Endothelial cell of umbilical vein (primary cell): ENCODE measurements around the gene RASGRF2. TPM values are rescaled to one million over a fixed set of nuclear protein-coding genes. Genes with fewer than 3 reads are reported as not detected.

Experiments used
- BruUV-seq: library from RNA; stranded (reverse); fragments of 400-500 nt; replicated peaks from 2 replicates; lab custom pipeline; 2021; lab: Mats Ljungman, UMichigan
- CTCF ChIA-PET: fragments of 300-600, 350-600 bp; sonication (Branson Sonifier 250); formaldehyde crosslinking; loops from one replicate; lab custom pipeline; 2021; ENCODE audit warnings: antibody characterized with exemption, inconsistent platforms; lab: Charles Lee
- POLR2A ChIA-PET: fragments of 300-600, 350-600 bp; sonication (Branson Sonifier 250); formaldehyde crosslinking; loops from one replicate; lab custom pipeline; 2021; ENCODE audit warnings: antibody characterized with exemption, inconsistent platforms; lab: Charles Lee
- DNase-seq: peaks from one replicate; pipeline ENCODE4 v3.0.0-alpha.2; 2011; ENCODE audit warnings: low read depth, low spot score
- FAIRE-seq: peaks from 2 replicates; lab custom pipeline; 2011; peaks lifted over from hg19 to GRCh38; lab: Jason Lieb, UNC
- H2AFZ ChIP-seq: 2 replicates; pipeline ENCODE4 v1.6.0; 2012; ENCODE audit warnings: low read depth, low read length, control low read depth, inconsistent platforms
- H3K27ac ChIP-seq: 2 replicates; pipeline ENCODE4 v1.5.1; 2011; ENCODE audit warnings: low read depth, mild to moderate bottlenecking, control low read depth, low read length, moderate library complexity; ENCODE audit not compliant: insufficient read depth
- H3K27me3 ChIP-seq, 2 experiments: 2 replicates each; pipeline versions ENCODE4 v1.6.0 to v1.6.1; 2011; ENCODE audit warnings: low read length in 2 of 2, mixed read lengths in 1 of 2; ENCODE audit not compliant: control insufficient read depth in 2 of 2, insufficient read depth in 2 of 2
- H3K36me3 ChIP-seq, 2 experiments: 2 replicates in 1 of 2; 3 replicates in 1 of 2; pipeline ENCODE4 v1.5.1; 2011; ENCODE audit warnings: low read length in 2 of 2, mild to moderate bottlenecking in 1 of 2, moderate library complexity in 1 of 2; ENCODE audit not compliant: control insufficient read depth in 2 of 2, insufficient read depth in 2 of 2; ENCODE audit errors: extremely low read depth in 1 of 2
- H3K4me1 ChIP-seq: 3 replicates; pipeline ENCODE4 v1.5.1; 2011; ENCODE audit warnings: mild to moderate bottlenecking, low read length; ENCODE audit not compliant: control insufficient read depth, insufficient read depth; ENCODE audit errors: extremely low read depth
- H3K4me2 ChIP-seq: 2 replicates; pipeline ENCODE4 v1.6.1; 2011; ENCODE audit warnings: low read length, control low read depth, mixed read lengths; ENCODE audit not compliant: insufficient read depth
- H3K4me3 ChIP-seq, 3 experiments: fragments of 200-600 bp in 1 of 3; sonication (generic), shearing (Covaris generic) in 1 of 3; replicated peaks in 1 of 3; 2 replicates each; pipeline ENCODE4 v1.5.1; 2011 to 2016; ENCODE audit warnings: control low read depth in 3 of 3, low read length in 3 of 3, mild to moderate bottlenecking in 2 of 3, inconsistent platforms in 1 of 3, low read depth in 1 of 3, moderate library complexity in 1 of 3; ENCODE audit not compliant: insufficient read depth in 1 of 3
- H3K79me2 ChIP-seq: 2 replicates; pipeline ENCODE4 v1.6.0; 2012; ENCODE audit warnings: low read length, inconsistent platforms; ENCODE audit not compliant: control insufficient read depth, insufficient read depth
- H3K9ac ChIP-seq: replicated peaks from 2 replicates; pipeline ENCODE3; 2011; ENCODE audit warnings: low read length, control low read depth; ENCODE audit not compliant: insufficient read depth; ENCODE audit errors: extremely low read depth
- H3K9me1 ChIP-seq: replicated peaks from 3 replicates; pipeline ENCODE4 v1.6.0; 2011; ENCODE audit warnings: mild to moderate bottlenecking, low read length; ENCODE audit not compliant: control insufficient read depth, insufficient read depth; ENCODE audit errors: extremely low read depth
- H3K9me3 ChIP-seq: replicated peaks from 2 replicates; pipeline ENCODE4 v1.5.1; 2012; ENCODE audit warnings: low read length, inconsistent platforms; ENCODE audit not compliant: control insufficient read depth, insufficient read depth
- H4K20me1 ChIP-seq: replicated peaks from 2 replicates; pipeline ENCODE3; 2011; ENCODE audit warnings: mild to moderate bottlenecking, low read length; ENCODE audit not compliant: control insufficient read depth, insufficient read depth; ENCODE audit errors: extremely low read depth
- EZH2 ChIP-seq: IDR thresholded peaks from 2 replicates; pipeline ENCODE4 v1.6.1; 2012; ENCODE audit warnings: borderline replicate concordance, low read depth, mild to moderate bottlenecking, moderate library complexity, low read length, inconsistent platforms; ENCODE audit not compliant: severe bottlenecking
- FOS ChIP-seq: IDR thresholded peaks from 2 replicates; pipeline ENCODE4 v1.6.1; 2011; ENCODE audit warnings: mild to moderate bottlenecking, low read length, moderate library complexity, borderline replicate concordance; ENCODE audit not compliant: insufficient read depth
- GATA2 ChIP-seq: IDR thresholded peaks from 2 replicates; pipeline ENCODE4 v1.7.0; 2011; ENCODE audit warnings: low read depth, mild to moderate bottlenecking, moderate library complexity, mixed read lengths, low read length; ENCODE audit not compliant: insufficient read length, insufficient read depth
- JUN ChIP-seq: IDR thresholded peaks from 2 replicates; pipeline ENCODE4 v1.6.1; 2011; ENCODE audit warnings: borderline replicate concordance, low read depth; ENCODE audit not compliant: insufficient read length, insufficient read depth
- MYC ChIP-seq: IDR thresholded peaks from one replicate; pipeline ENCODE4 v1.6.1; 2011; ENCODE audit warnings: mild to moderate bottlenecking, low read depth, low read length
- POLR2A ChIP-seq: IDR thresholded peaks from 2 replicates; pipeline ENCODE4 v1.6.1; 2012; ENCODE audit warnings: low read depth, mild to moderate bottlenecking, control low read depth, low read length
- POLR2AphosphoS5 ChIP-seq: IDR thresholded peaks from 2 replicates; pipeline ENCODE4 v1.6.1; 2012; ENCODE audit warnings: low read depth, mild to moderate bottlenecking, control low read depth, low read length, moderate library complexity; ENCODE audit not compliant: insufficient read depth
- dilution Hi-C: fragments of 300-500 bp; cut with MboI; formaldehyde crosslinking; loops from one replicate; pipeline ENCODE4 v1.15.0; 2019; ENCODE audit warnings: low sequenced_read_pairs; ENCODE audit not compliant: extremely low pct_ligation_motif_present
- intact Hi-C: fragments of 100-400 bp; cut with micrococcal nuclease; formaldehyde crosslinking; loops from one replicate; pipeline ENCODE4 v1.10.0; 2022
- polyA plus RNA-seq, 4 experiments: library from polyadenylated mRNA; depleted of rRNA in 3 of 4; stranded (reverse) in 3 of 4; unstranded in 1 of 4; fragments of >200 nt; gene quantifications; 2 replicates each; pipeline versions ENCODE4 v1.2.1 to v1.2.3, GENCODE V29; 2011 to 2012; ENCODE audit warnings: missing spikeins in 1 of 4
- total RNA-seq: library from RNA; stranded (reverse); gene quantifications from 2 replicates; pipeline ENCODE4 v1.2.3, GENCODE V29; 2021
- TF ChIP-seq, protein P1 (sequence below), 2 donors: IDR thresholded peaks; 1 replicate in 1 of 2; 2 replicates in 1 of 2; pipeline ENCODE4 v1.5.1; 2011; ENCODE audit warnings: low read length in 2 of 2, mild to moderate bottlenecking in 2 of 2, moderate library complexity in 2 of 2, control low read depth in 1 of 2, inconsistent platforms in 1 of 2, low read depth in 1 of 2; ENCODE audit not compliant: insufficient read depth in 1 of 2; ENCODE audit errors: extremely low read depth in 1 of 2
- TF ChIP-seq, protein P2 (sequence below): IDR thresholded peaks from 2 replicates; pipeline ENCODE4 v1.6.1; 2011; ENCODE audit not compliant: insufficient read depth, insufficient read length

RASGRF2 gene
- total and polyA plus RNA-seq, 2 donors (not counting 3 experiments of a cell fraction or from before 2014, with no cell fraction given) = 0.41 to 4.0 TPM

DNA sequence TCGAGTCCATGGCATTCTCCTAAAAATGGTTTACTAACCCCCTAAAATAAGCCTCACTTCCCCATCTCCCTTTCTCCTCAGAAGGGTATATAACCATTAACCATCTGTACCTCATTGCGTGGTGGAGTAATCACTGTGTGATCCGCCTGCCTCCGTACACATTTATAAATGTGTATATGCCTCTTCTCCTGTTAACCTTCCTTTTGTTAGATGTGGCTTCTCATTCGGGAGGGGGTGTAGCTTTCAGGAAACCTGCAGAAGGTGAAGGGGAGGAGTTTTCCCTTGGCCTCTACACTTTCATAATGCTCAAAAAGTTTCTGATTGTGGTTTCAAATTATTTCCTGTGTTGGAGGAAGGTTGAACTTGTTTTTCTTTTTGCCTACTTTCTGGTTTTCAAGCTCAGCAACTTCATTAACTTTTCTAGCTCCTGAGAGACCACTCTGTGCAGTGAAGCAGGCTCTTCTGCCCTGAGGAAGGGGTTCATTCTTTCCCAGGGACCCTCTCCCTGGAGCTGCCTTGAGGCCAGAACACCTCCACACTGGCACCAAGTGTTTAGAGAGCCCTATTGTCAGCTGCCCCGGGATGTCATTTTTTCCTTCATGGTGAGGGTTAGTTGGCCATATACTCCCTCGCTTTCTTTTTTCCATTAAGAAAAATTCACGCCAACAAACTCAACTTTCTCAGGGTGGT is 46.9 kb downstream of the RASGRF2 start:
- Histone ChIP-seq H3K36me3 (no peaks in the 10 kb centered on the region), H3K9me3 (no peaks in the 10 kb centered on the region), H3K79me2 (no peaks in the 10 kb centered on the region), H3K27ac (no peak overlapping the region), H3K9me1 (no peaks in the 10 kb centered on the region), H3K27me3 (peaks cover 0 to 3% of the 10 kb centered on the region in 2 experiments), H4K20me1 (no peaks in the 10 kb centered on the region), H3K4me1 (no peaks in the 10 kb centered on the region), H3K9ac (no peak overlapping the region), H3K4me2 (no peak overlapping the region), H2AFZ (no peak overlapping the region), H3K4me3 (no peak overlapping the region)
- TF ChIP-seq JUN = no peak
- no peak for TF ChIP-seq EZH2
- TF ChIP-seq, protein P1, sequence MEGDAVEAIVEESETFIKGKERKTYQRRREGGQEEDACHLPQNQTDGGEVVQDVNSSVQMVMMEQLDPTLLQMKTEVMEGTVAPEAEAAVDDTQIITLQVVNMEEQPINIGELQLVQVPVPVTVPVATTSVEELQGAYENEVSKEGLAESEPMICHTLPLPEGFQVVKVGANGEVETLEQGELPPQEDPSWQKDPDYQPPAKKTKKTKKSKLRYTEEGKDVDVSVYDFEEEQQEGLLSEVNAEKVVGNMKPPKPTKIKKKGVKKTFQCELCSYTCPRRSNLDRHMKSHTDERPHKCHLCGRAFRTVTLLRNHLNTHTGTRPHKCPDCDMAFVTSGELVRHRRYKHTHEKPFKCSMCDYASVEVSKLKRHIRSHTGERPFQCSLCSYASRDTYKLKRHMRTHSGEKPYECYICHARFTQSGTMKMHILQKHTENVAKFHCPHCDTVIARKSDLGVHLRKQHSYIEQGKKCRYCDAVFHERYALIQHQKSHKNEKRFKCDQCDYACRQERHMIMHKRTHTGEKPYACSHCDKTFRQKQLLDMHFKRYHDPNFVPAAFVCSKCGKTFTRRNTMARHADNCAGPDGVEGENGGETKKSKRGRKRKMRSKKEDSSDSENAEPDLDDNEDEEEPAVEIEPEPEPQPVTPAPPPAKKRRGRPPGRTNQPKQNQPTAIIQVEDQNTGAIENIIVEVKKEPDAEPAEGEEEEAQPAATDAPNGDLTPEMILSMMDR (IDR thresholded peaks at IDR 0.05; ENCODE audit: extremely low read depth in 1 of 2, insufficient read depth in 1 of 2, low read depth in 1 of 2, low read length in 2 of 2) = no peak
- no peak for TF ChIP-seq GATA2
- no peak for TF ChIP-seq POLR2AphosphoS5
- TF ChIP-seq POLR2A = no peak
- no peak for TF ChIP-seq FOS
- TF ChIP-seq, protein P2, sequence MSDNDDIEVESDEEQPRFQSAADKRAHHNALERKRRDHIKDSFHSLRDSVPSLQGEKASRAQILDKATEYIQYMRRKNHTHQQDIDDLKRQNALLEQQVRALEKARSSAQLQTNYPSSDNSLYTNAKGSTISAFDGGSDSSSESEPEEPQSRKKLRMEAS = no peak
- no peak for TF ChIP-seq MYC
- BruUV-seq = no TSS peak
- dilution Hi-C loops (loop anchor here (25.0 kb wide), 1 partner anchor 195 kb away; no protein-coding TSS in a partner anchor), intact Hi-C loops (no loop called here)
- no peak for DNase-seq
- no peak for FAIRE-seq
- POLR2A ChIA-PET = no interaction called here
- CTCF ChIA-PET = interaction anchor here (0.6 kb wide), 1 partner anchor 36 kb away, joined by 3 read pairs; no protein-coding TSS in a partner anchor
